ENCODE data around the gene TBC1D22A. TPM values are rescaled to one million over a fixed set of nuclear protein-coding genes. Genes with fewer than 3 reads are reported as not detected.

The TBC1D22A gene
- total and polyA plus RNA-seq, 10 of the 15 experiments (the other 5 are each of a cell fraction or from before 2014, with no cell fraction given) = 0.63 to 44.7 (median 27.4) TPM

DNA sequence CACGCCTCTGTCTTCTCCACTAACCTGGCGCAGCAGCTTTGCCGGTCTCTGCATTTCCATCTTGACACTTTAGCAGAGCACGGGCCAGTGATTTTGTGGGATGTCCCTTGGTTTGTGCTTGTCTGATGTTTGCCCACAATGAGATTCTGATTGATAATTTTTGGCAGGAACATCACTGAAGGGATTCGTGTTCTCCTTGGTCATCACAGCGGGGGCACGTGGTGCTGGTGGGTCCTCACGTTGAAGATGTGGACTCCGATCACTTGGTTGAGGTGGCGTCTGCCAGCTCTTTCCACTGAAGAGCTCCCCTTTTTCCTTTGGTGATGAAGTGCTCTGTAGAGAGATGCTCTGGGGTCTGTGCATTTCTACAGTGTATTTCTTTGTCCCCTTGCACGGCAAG, 37.2 kb downstream of the TBC1D22A start:
- BruUV-seq (replicated peaks) = no TSS peak
- Histone ChIP-seq H3K4me1 (ENCODE audit: control insufficient read depth, insufficient read depth, low read length) (no peaks in the 10 kb centered on the region; the same call in 1 of the 2 replicates), H3K79me2 (ENCODE audit: control insufficient read depth, insufficient read depth, low read length) (peaks cover 7% of the 10 kb centered on the region), H3K9me3 (replicated peaks; ENCODE audit: control insufficient read depth, insufficient read depth, low read length) (no peaks in the 10 kb centered on the region), H3K27me3 (replicated peaks in 1 of 2; ENCODE audit: control insufficient read depth in 2 of 2, insufficient read depth in 2 of 2, low read length in 1 of 2) (no peaks in the 10 kb centered on the region), H3K4me3 (no peak overlapping the region), H3K27ac (ENCODE audit: control insufficient read depth, insufficient read depth) (no peak overlapping the region), H3K4me2 (ENCODE audit: control insufficient read depth, insufficient read depth) (no peak overlapping the region), H2AFZ (ENCODE audit: control insufficient read depth, low read depth, low read length) (no peak overlapping the region), H3K36me3 (ENCODE audit: control insufficient read depth in 2 of 2, insufficient read depth in 2 of 2, low read length in 1 of 2) (peaks cover 47 to 49% of the 10 kb centered on the region in 2 experiments), H3K9ac (ENCODE audit: control insufficient read depth, insufficient read depth, low read length) (no peak overlapping the region), H4K20me1 (ENCODE audit: control insufficient read depth, insufficient read depth) (no peaks in the 10 kb centered on the region)
- DNase-seq (ENCODE audit: low read depth, low spot score) (no peak), ATAC-seq (no peak), FAIRE-seq (no peak)
- POLR2A ChIA-PET = no interaction called here
- in situ Hi-C loops (cut with MboI) (no loop called here), intact Hi-C loops (cut with micrococcal nuclease; ENCODE audit: unreplicated experiment) (no loop called here)
- RAD21 ChIA-PET (ENCODE audit: unreplicated experiment) = interaction anchor here (1.3 to 9.7 kb wide), 2 partner anchors 39 to 236 kb away, joined by 4 to 199 read pairs; partner anchors contain the start of gene TBC1D22A
- SMC1A ChIA-PET (ENCODE audit: uncharacterized antibody, unreplicated experiment) = interaction anchor here (1.0 to 3.4 kb wide), 4 partner anchors 16 to 41 kb away, joined by 4 to 16 read pairs (median 5); no protein-coding TSS in a partner anchor
- CTCF ChIA-PET = interaction anchor here (1.0 to 2.3 kb wide), 7 partner anchors 8 to 236 kb away, joined by 3 to 25 read pairs (median 5); partner anchors contain the start of gene TBC1D22A
- WGBS (ENCODE audit: insufficient coverage, insufficient replicate concordance, low lambda C conversion rate, missing lambda C conversion rate) = 89% methylated on average over 11 of the region's 11 CpGs
- TF ChIP-seq CBFB (IDR thresholded peaks at IDR 0.05; ENCODE audit: low read depth) (no peak), ZZZ3 (IDR thresholded peaks at IDR 0.05; ENCODE audit: control insufficient read depth, insufficient read length, low read depth) (no peak), ZNF217 (IDR thresholded peaks at IDR 0.05) (no peak), ZNF622 (IDR thresholded peaks at IDR 0.05) (no peak), CREM (IDR thresholded peaks at IDR 0.05; ENCODE audit: low read depth) (no peak), MYC (IDR thresholded peaks at IDR 0.05; ENCODE audit: insufficient read depth, insufficient read length, insufficient replicate concordance, low read length, severe bottlenecking) (no peak), NRF1 (conservative IDR thresholded peaks at IDR 0.05; ENCODE audit: low read depth, low read length) (no peak), RBBP5 (conservative IDR thresholded peaks at IDR 0.05) (no peak), POLR2A (IDR thresholded peaks at IDR 0.05; ENCODE audit: low read depth, low read length) (no peak), IRF4 (IDR thresholded peaks at IDR 0.05; ENCODE audit: low read depth, low read length) (no peak), SMAD1 (IDR thresholded peaks at IDR 0.05; ENCODE audit: low read depth, partially characterized antibody) (no peak), POU2F2 (IDR thresholded peaks at IDR 0.05; ENCODE audit: borderline replicate concordance, low read depth, low read length) (no peak), YBX1 (IDR thresholded peaks at IDR 0.05) (no peak), ZSCAN29 (IDR thresholded peaks at IDR 0.05) (no peak)
- TF ChIP-seq, protein P1, sequence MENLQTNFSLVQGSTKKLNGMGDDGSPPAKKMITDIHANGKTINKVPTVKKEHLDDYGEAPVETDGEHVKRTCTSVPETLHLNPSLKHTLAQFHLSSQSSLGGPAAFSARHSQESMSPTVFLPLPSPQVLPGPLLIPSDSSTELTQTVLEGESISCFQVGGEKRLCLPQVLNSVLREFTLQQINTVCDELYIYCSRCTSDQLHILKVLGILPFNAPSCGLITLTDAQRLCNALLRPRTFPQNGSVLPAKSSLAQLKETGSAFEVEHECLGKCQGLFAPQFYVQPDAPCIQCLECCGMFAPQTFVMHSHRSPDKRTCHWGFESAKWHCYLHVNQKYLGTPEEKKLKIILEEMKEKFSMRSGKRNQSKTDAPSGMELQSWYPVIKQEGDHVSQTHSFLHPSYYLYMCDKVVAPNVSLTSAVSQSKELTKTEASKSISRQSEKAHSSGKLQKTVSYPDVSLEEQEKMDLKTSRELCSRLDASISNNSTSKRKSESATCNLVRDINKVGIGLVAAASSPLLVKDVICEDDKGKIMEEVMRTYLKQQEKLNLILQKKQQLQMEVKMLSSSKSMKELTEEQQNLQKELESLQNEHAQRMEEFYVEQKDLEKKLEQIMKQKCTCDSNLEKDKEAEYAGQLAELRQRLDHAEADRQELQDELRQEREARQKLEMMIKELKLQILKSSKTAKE (IDR thresholded peaks at IDR 0.05; ENCODE audit: low read depth, poor library complexity, severe bottlenecking) = no peak
- TF ChIP-seq, protein P2, sequence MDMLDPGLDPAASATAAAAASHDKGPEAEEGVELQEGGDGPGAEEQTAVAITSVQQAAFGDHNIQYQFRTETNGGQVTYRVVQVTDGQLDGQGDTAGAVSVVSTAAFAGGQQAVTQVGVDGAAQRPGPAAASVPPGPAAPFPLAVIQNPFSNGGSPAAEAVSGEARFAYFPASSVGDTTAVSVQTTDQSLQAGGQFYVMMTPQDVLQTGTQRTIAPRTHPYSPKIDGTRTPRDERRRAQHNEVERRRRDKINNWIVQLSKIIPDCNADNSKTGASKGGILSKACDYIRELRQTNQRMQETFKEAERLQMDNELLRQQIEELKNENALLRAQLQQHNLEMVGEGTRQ (IDR thresholded peaks at IDR 0.05; ENCODE audit: borderline replicate concordance, low read depth, low read length) = no peak
- TF ChIP-seq, protein P3, sequence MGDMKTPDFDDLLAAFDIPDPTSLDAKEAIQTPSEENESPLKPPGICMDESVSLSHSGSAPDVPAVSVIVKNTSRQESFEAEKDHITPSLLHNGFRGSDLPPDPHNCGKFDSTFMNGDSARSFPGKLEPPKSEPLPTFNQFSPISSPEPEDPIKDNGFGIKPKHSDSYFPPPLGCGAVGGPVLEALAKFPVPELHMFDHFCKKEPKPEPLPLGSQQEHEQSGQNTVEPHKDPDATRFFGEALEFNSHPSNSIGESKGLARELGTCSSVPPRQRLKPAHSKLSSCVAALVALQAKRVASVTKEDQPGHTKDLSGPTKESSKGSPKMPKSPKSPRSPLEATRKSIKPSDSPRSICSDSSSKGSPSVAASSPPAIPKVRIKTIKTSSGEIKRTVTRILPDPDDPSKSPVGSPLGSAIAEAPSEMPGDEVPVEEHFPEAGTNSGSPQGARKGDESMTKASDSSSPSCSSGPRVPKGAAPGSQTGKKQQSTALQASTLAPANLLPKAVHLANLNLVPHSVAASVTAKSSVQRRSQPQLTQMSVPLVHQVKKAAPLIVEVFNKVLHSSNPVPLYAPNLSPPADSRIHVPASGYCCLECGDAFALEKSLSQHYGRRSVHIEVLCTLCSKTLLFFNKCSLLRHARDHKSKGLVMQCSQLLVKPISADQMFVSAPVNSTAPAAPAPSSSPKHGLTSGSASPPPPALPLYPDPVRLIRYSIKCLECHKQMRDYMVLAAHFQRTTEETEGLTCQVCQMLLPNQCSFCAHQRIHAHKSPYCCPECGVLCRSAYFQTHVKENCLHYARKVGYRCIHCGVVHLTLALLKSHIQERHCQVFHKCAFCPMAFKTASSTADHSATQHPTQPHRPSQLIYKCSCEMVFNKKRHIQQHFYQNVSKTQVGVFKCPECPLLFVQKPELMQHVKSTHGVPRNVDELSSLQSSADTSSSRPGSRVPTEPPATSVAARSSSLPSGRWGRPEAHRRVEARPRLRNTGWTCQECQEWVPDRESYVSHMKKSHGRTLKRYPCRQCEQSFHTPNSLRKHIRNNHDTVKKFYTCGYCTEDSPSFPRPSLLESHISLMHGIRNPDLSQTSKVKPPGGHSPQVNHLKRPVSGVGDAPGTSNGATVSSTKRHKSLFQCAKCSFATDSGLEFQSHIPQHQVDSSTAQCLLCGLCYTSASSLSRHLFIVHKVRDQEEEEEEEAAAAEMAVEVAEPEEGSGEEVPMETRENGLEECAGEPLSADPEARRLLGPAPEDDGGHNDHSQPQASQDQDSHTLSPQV (IDR thresholded peaks at IDR 0.05) = no peak
- TF ChIP-seq, protein P4, sequence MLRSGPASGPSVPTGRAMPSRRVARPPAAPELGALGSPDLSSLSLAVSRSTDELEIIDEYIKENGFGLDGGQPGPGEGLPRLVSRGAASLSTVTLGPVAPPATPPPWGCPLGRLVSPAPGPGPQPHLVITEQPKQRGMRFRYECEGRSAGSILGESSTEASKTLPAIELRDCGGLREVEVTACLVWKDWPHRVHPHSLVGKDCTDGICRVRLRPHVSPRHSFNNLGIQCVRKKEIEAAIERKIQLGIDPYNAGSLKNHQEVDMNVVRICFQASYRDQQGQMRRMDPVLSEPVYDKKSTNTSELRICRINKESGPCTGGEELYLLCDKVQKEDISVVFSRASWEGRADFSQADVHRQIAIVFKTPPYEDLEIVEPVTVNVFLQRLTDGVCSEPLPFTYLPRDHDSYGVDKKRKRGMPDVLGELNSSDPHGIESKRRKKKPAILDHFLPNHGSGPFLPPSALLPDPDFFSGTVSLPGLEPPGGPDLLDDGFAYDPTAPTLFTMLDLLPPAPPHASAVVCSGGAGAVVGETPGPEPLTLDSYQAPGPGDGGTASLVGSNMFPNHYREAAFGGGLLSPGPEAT (IDR thresholded peaks at IDR 0.05; ENCODE audit: low read depth) = no peak

Data from GM12878 (cell line).